GM06990 (cell line): Measurements from ENCODE around the gene PNLDC1.

ENCODE experiments used
- DNase-seq: peaks from one replicate; pipeline ENCODE4 v3.0.0-alpha.2; 2011; ENCODE audit not compliant: insufficient read length; ENCODE audit errors: extremely low read depth
- H3K27me3 ChIP-seq: replicated peaks from 2 replicates; pipeline ENCODE4 v1.6.0; 2011; ENCODE audit warnings: low read length; ENCODE audit not compliant: control insufficient read depth, insufficient read depth
- H3K36me3 ChIP-seq: 2 replicates; pipeline ENCODE4 v1.5.1; 2011; ENCODE audit warnings: low read length; ENCODE audit not compliant: control insufficient read depth, insufficient read depth
- H3K4me3 ChIP-seq: replicated peaks from 2 replicates; pipeline ENCODE4 v1.5.1; 2011; ENCODE audit warnings: low read depth, mild to moderate bottlenecking, control low read depth, low read length
- CTCF ChIP-seq: IDR thresholded peaks from 2 replicates; pipeline ENCODE4 v1.5.1; 2011; ENCODE audit warnings: low read length, control low read depth, mild to moderate bottlenecking, inconsistent platforms; ENCODE audit not compliant: insufficient read depth, poor library complexity, severe bottlenecking

PNLDC1 gene

GRCh38 chr6:159777240-159777904 is 22.7 kb upstream of the PNLDC1 start:
- TF ChIP-seq CTCF, result no peak
- Histone ChIP-seq H3K27me3 (no peaks in the 10 kb centered on the region), H3K4me3 (no peak overlapping the region), H3K36me3 (peaks cover 17% of the 10 kb centered on the region)
- DNase-seq, result no peak

- Histone ChIP-seq H3K4me3 (no peak overlapping the region), H3K27me3 (no peaks in the 10 kb centered on the region), H3K36me3 (peaks cover 25% of the 10 kb centered on the region)
- no peak for TF ChIP-seq CTCF
- no peak for DNase-seq
Measured at GRCh38 chr6:159778131-159778530, 21.9 kb upstream of the PNLDC1 start.

- TF ChIP-seq CTCF, result no peak
- H3K4me3 ChIP-seq, result no peak overlapping the region
- H3K27me3 ChIP-seq, result no peaks in the 10 kb centered on the region
- H3K36me3 ChIP-seq, result peaks cover 27% of the 10 kb centered on the region
- DNase-seq, result no peak
Measured at GRCh38 chr6:159778542-159779103, 21.5 kb upstream of the PNLDC1 start.

- no peaks in the 10 kb centered on the region for H3K27me3 ChIP-seq
- peaks cover 6% of the 10 kb centered on the region for H3K36me3 ChIP-seq
- peak overlapping the region; percentile 99 for H3K4me3 ChIP-seq
- DNase-seq, result no peak
- TF ChIP-seq CTCF, result no peak
Measured at GRCh38 chr6:159788276-159788675, 11.8 kb upstream of the PNLDC1 start.

- Histone ChIP-seq H3K4me3 (peak overlapping the region; percentile 99), H3K27me3 (no peaks in the 10 kb centered on the region), H3K36me3 (peaks cover 4% of the 10 kb centered on the region)
- TF ChIP-seq CTCF, result no peak
- DNase-seq, result peak; percentile 64
Measured at GRCh38 chr6:159788753-159789376, 11.2 kb upstream of the PNLDC1 start.
